ENCODE data around the gene BRME1.

BRME1 gene

GRCh38 chr19:13929956-13930355 is 24.0 kb upstream of the BRME1 start:
- Histone ChIP-seq H3K4me3 (ENCODE audit: insufficient read depth, low read length, poor library complexity, severe bottlenecking) (no peak overlapping the region), H3K79me2 (ENCODE audit: insufficient read depth, low read length) (no peaks in the 10 kb centered on the region), H3K36me3 (ENCODE audit: low read length) (no peaks in the 10 kb centered on the region), H3K27ac (ENCODE audit: low read depth, low read length) (no peak overlapping the region), H4K20me1 (ENCODE audit: low read depth, low read length) (no peaks in the 10 kb centered on the region), H3K27me3 (ENCODE audit: low read length) (no peaks in the 10 kb centered on the region), H3K9me3 (ENCODE audit: insufficient read depth, low read length) (no peaks in the 10 kb centered on the region), H3F3A (ENCODE audit: insufficient read depth) (no peaks in the 10 kb centered on the region), H3K4me2 (ENCODE audit: low read depth, low read length, poor library complexity, severe bottlenecking) (no peak overlapping the region), H2AFZ (ENCODE audit: low read depth, low read length, severe bottlenecking) (no peak overlapping the region), H3K9me2 (replicated peaks; ENCODE audit: insufficient read depth, low read length) (no peaks in the 10 kb centered on the region), H3K9ac (ENCODE audit: low read length) (no peak overlapping the region)
- no peak for TF ChIP-seq CTCF (IDR thresholded peaks at IDR 0.05; ENCODE audit: insufficient read depth, low read length, poor library complexity, severe bottlenecking)
- no peak for TF ChIP-seq EZH2phosphoT487 (conservative IDR thresholded peaks at IDR 0.05; ENCODE audit: low read length)

GRCh38 chr19:13929340-13929739 is 23.4 kb upstream of the BRME1 start:
- Histone ChIP-seq H3K4me3 (ENCODE audit: insufficient read depth, low read length, poor library complexity, severe bottlenecking) (no peak overlapping the region), H3K4me2 (ENCODE audit: low read depth, low read length, poor library complexity, severe bottlenecking) (no peak overlapping the region), H4K20me1 (ENCODE audit: low read depth, low read length) (no peaks in the 10 kb centered on the region), H3K27ac (ENCODE audit: low read depth, low read length) (no peak overlapping the region), H2AFZ (ENCODE audit: low read depth, low read length, severe bottlenecking) (no peak overlapping the region), H3K27me3 (ENCODE audit: low read length) (no peaks in the 10 kb centered on the region), H3K9ac (ENCODE audit: low read length) (no peak overlapping the region), H3K9me2 (replicated peaks; ENCODE audit: insufficient read depth, low read length) (no peaks in the 10 kb centered on the region), H3K9me3 (ENCODE audit: insufficient read depth, low read length) (no peaks in the 10 kb centered on the region), H3K36me3 (ENCODE audit: low read length) (no peaks in the 10 kb centered on the region), H3F3A (ENCODE audit: insufficient read depth) (no peaks in the 10 kb centered on the region), H3K79me2 (ENCODE audit: insufficient read depth, low read length) (no peaks in the 10 kb centered on the region)
- no peak for TF ChIP-seq EZH2phosphoT487 (conservative IDR thresholded peaks at IDR 0.05; ENCODE audit: low read length)
- no peak for TF ChIP-seq CTCF (IDR thresholded peaks at IDR 0.05; ENCODE audit: insufficient read depth, low read length, poor library complexity, severe bottlenecking)

GRCh38 chr19:13926715-13927114 is 20.8 kb upstream of the BRME1 start:
- no peak overlapping the region for H3K4me2 ChIP-seq (ENCODE audit: low read depth, low read length, poor library complexity, severe bottlenecking)
- no peak overlapping the region for H3K27ac ChIP-seq (ENCODE audit: low read depth, low read length)
- no peaks in the 10 kb centered on the region for H3K27me3 ChIP-seq (ENCODE audit: low read length)
- H3K9me2 ChIP-seq (replicated peaks; ENCODE audit: insufficient read depth, low read length), result no peaks in the 10 kb centered on the region
- no peak overlapping the region for H3K4me3 ChIP-seq (ENCODE audit: insufficient read depth, low read length, poor library complexity, severe bottlenecking)
- no peak overlapping the region for H3K9ac ChIP-seq (ENCODE audit: low read length)
- TF ChIP-seq CTCF (IDR thresholded peaks at IDR 0.05; ENCODE audit: insufficient read depth, low read length, poor library complexity, severe bottlenecking), result no peak
- no peak for TF ChIP-seq EZH2phosphoT487 (conservative IDR thresholded peaks at IDR 0.05; ENCODE audit: low read length)
- H4K20me1 ChIP-seq (ENCODE audit: low read depth, low read length), result no peaks in the 10 kb centered on the region
- no peaks in the 10 kb centered on the region for H3K36me3 ChIP-seq (ENCODE audit: low read length)
- H3K9me3 ChIP-seq (ENCODE audit: insufficient read depth, low read length), result no peaks in the 10 kb centered on the region
- H3F3A ChIP-seq (ENCODE audit: insufficient read depth), result no peaks in the 10 kb centered on the region
- H2AFZ ChIP-seq (ENCODE audit: low read depth, low read length, severe bottlenecking), result no peak overlapping the region
- no peaks in the 10 kb centered on the region for H3K79me2 ChIP-seq (ENCODE audit: insufficient read depth, low read length)
